GM19452 (cell line): ENCODE measurements around the gene NUP210.

Experiments
- ATAC-seq: cut with Tn5 transposase; IDR thresholded peaks from one replicate; pipeline ENCODE4 v1.9.1; 2021; ENCODE audit not compliant: unreplicated experiment

NUP210 gene

DNA sequence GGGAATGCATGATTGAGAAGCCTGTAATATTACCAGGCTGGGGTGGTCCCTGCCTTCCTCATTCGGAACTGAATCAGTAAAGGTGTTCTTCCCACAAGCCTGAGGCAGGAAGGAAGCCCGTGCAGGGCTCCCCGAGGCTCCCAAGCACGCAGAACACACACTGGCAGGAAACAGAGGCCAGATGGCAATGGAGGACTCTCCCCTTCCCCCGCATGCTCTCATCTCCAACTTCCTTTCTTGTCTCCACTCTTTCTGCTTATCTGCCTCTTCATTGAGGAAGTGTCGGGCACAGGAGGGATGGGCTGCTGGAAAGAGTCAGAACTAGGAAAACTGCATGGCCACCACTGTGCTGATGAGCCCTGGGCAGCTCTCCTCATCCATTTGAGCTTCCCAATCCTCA lies 123.5 kb downstream of the NUP210 start:
- no peak for ATAC-seq

DNA sequence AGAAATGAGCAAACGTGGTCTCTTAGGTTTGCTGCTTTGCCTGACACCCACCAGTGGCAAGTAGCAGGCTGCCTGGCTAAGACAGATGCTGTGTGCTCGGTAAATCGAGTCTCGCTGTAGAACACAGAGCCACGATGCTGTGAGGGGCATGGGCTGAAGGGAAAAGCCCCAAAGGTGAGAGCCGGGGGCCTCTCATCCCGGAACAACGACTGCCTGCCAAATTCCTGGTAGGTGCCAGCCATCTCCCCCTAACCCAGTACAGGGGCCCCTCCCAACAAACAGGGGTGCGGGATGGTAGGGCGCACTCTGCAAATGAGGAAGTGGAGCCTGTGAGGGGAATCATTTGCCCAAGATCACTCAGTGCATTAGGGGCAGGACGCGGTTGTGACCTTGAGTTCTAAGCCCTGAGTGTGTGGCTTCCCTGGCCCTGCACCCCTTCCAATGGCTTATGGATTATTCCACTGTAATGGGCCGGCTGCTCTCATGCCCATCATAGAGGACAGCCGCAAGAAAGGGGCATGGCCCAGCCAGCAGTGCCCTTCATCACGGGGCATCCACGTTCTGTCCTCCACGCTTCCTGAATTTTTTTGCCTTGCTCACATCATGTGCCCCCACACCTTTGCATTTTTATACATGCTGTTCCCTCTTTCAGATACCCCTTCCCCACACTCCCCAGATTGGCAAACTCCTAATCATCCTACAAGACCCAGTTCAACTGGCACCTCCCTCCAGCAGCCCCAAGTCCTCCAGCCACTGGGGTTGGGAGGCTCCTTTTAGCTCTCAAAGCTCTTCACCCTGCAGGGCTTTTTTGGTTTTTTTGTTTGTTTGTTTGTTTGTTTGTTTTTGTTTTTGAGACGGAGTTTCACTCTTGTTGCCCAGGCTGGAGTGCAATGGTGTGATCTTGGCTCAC lies 125.4 kb downstream of the NUP210 start:
- no peak for ATAC-seq

DNA sequence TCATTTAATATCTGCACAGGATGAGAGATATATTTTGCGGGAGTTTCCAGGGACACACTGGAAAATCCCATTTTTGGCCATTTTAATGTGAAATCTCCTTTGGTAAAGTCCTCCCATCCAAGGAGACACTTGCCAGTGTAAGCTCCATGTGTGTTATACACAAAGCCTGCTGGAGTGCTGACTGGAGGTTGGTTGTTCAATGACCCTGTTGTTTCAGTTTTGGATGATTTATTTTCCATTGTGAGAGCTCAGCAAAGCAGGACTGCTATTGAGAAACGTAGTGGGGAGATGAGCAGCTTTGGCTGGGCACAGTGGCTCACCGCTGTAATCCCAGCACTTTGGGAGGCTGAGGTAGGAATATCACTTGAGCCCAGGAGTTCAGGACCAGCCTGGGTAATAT lies 127.7 kb downstream of the NUP210 start:
- ATAC-seq = no peak

DNA sequence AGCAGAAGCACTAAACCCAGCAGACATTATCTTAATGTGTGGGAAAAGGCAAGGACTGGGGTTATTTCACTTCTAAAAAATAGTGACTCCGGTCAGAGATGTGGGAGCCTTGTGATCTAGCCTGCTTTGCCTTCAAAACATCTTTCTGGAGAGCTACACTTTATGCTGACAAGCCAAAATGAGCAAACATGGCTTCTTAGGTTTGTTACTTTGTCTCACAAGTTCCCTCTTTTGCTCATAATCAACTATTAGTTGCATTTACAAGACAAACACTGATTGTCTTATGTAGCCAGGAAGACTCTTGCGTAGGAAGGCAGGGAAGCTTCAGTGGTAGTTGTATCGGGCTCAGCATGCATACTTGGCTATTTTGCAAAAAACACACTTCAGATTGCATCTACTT lies 129.2 kb downstream of the NUP210 start:
- no peak for ATAC-seq

DNA sequence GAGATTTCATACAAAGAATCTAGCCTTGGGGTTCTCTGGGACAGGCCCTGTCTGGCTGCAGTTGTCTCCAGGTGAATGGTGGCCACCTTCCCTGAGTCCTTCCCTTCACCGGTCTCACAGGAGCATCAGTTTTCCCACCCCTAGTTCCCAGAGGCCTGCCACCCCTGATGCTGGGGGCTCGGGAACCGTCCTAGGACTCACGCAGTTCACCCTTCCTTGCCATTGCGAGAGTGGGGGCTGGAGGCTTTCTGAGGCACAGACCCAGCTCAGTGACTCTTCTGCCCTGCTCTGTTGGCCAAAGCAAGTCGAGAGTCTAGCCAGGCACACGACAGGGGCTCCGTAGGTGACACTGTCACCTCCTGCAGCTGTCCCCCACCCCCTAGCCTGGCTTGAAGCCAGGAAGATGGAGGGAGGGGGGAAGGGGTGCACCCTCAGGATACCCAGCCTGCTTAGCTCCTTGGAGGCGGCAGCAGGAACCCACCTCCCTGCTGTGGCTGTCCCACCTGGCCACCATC lies 130.3 kb downstream of the NUP210 start:
- no peak for ATAC-seq

DNA sequence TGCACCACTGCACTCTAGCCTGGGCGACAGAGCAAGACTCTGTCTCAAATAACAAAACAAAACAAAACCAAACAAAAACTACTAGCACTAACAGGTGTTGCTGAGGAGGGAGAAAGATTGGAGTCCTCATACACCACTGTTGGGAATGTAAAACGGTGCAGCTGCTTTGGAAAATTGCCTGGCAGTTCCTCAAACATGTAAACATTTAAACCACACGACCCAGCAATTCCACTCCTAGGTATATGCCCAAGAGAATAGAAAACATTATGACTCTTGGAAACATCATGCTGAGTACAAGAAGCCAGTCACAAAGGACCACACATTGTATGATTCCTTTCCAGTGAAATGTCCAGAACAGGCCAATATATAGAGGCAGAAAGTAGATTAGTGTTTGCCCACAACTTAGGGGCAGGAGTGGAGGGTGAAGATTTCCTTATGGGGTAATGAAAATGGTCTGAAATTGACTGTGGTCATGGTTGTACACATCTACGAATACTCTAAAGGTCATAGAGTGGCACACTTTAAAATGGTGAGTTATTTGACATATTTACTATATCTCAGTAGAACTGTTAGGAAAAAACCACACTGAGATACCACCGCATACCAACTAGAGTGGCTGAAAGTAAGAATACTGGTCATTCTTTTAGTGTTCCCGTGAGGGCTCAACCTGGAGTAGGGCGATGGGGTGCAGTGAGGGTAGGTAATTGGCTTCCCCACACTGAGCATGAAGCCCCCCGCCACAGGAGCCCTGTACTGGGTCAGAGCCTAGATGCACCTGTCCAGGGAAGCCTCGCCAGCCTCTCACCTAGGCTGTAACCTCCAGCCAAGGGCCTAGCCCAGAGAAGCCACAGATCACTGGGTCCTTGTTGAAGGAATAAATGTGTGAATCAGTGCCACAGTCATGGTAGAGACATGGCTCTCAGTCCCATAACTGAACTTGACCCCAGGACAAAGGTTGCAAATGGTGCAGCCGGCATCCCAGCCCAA lies 131.1 kb downstream of the NUP210 start:
- no peak for ATAC-seq

DNA sequence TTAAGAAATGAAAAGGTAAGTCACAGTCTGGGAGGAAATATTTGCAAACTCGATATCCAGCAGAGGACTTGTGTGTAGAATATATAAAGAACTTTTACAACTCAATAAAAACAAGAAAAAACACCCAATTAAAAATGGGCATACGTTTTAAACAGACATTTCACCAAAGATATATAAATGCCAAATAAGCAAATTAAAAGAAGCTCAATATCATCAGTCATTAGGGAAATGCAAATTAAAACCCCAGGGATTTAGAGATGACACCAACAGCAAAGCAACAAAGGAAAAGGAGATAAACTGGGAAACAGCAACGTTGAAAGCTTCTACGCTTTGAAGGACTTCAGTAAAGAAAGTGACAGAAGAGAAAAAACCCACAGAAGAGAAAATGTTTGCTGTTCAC lies 132.3 kb downstream of the NUP210 start:
- ATAC-seq = no peak

DNA sequence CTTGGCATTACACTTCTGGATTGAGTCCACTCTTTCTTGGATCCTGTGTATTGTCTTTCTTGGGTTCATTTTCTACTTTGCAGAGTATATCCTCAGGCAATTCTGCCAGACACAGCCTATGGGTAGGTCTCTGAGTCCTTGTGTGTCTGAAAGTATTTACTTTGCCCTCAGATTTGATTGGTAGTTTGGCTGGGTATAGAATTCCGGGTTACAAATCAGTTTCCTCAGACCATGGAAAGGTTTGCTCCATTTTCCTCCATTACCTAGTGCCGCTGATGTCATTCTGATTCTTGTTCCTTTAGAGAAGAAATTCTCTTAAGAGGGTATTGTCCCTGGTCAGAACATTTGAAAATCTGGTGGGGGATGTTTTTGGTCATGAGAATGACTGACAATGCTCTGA lies 133.2 kb downstream of the NUP210 start:
- ATAC-seq = no peak

DNA sequence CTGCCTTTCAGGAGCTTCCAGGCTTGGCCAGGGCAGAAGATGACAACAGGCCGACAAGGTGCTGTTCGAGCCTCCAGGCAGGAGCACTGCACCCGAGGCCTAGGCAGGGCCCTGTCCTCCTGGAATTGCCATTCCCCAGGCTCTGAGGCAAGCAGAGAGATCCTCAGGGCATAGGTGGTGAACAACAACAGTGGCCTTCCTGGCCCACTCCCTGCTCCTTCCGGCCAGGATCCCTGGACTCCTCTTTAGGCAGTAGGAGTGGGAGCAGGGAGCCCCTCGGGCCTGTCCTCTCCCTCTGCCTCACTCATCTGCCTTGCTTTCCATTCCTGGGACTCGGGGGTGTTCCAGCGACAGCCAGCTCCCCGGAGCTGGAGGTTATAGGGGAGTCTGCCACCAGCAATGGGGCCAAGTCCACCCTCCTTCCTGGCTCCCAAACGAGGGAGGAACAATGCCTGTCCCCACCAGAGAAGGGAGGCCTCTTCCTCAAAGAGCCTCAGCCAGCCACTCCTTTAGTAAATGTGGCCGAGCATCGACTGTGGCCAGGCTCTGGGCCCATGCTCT lies 135.0 kb downstream of the NUP210 start:
- ATAC-seq = no peak

DNA sequence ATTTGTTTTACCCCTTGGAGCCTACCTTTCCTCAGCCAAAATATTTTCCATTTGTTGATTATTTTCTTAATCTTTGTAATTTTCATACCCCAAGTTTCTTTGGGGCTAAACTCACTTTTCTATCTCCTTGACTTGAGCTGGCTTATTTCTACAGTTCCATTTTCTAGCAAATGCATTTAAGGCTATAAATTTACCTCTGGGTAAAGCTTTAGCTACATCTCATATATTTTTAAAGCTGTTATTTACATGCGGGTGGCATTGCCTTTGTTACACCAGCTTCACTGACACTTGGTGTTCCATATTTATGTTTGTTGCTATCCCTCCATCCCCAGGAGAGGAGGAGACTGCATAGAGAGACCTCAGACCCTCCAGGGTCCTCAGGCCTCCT lies 136.3 kb downstream of the NUP210 start:
- ATAC-seq = no peak

DNA sequence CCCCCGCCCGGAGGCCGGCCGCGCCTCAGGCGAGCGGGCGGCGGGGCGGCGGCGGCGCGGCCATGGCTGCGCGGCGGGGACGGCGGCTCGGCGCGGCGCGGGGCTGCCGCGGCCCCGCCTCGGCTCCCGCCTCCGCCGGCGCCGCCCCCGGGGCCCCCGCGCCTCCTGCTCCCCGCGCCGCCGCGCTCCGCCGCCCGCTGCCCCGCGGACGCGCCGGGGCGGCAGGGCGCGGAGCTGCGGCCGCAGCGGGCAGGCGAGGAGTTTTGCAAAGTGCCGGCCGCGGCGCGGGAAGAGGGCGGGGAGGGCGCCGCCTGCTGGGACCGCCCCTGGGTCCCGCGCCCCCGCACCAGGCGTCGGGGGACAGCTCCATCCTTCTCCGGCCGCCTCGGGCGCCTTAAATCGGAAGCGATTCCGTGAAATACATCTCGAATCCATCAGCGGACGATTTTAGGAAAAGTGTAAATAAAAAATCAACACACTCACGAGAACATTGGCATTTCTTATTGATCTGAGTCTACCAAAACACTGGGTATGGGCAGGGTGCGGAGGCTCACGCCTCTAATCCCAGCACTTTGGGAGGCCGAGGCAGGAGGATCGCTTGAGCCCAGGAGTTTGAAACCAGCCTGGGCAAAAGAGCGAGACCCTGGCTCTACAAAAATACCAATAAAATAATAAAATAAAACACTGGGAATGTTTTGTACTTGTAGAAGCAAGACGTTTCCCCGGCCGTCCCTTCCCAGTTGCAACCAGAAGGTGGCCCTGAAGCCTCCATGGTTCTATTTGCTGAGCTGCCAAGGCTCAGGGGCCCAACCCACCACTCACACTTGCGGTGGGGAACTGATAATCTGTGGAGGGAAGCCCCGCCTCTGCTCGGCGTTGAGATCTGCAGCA lies 136.9 kb downstream of the NUP210 start:
- no peak for ATAC-seq

DNA sequence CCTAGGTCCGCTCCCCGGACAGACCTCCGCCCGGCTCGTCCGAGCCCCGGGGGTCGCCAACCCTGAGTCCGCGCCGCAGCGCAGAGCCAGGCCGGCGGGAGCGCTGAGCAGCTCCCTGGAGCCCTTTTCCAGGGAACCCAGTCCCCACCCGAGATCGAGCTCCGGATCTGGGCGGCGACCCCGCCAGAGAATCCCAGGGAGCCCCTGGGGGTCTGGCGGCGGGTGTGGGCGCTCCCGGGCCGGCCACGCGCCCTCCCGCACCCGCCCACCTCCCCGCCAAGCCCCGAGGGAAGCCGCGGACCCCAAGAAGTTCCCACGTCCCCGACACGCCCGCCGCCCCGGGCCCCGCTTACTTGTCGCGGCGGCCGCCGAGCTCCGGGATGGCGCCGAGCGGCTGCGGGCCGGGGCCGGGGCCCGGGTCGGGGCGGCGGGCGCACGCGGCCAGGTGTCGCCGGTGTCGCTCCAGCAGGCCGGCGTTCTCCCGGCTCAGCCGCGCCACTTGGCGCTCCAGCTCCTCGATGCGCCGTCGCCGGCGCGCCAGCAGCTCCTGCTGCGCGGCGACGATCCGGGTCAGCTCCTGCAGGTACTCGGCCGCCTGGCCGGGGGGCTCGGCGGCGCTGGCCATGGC lies 137.7 kb downstream of the NUP210 start:
- ATAC-seq = no peak

DNA sequence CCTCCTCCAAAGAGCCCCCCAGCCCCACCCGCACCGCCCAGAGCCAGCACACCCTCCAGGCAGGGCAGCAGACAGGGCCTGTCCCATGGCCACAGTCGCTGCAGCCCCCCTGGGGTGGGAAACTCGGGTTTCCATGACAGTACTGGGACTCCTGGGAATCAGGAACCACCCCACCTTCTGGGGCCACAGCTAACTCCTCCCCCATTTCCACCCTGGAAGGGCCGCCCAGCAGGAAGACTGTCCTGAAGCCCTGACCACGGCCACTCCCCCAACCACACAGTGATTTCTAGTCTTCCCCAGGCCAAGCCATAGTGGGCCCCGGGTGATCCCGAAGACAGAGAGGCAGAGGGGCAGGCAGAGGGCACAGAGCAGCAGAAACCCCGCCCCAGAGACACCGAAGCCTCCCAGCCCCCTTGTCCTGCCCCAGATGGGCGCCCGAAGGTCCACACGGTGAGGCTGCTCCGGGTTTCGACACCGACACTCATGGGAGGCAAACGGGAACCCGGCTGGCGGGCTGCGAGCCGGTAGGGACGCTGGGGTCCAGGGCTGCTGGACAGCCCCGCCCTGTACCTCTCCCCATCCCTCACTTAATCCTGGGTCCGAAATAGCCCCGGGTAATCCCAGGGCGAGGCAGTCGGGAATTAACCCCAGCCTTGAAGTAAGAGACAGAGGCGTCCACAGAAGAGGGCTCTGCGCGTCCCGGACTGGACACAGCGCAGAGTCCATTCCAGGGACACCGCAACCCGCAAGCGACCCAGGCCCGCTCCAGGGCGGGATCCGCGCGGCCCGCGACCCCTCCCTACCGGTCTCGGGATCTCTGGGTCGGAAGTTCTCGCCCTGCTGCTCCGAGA lies 138.4 kb downstream of the NUP210 start:
- ATAC-seq = no peak

DNA sequence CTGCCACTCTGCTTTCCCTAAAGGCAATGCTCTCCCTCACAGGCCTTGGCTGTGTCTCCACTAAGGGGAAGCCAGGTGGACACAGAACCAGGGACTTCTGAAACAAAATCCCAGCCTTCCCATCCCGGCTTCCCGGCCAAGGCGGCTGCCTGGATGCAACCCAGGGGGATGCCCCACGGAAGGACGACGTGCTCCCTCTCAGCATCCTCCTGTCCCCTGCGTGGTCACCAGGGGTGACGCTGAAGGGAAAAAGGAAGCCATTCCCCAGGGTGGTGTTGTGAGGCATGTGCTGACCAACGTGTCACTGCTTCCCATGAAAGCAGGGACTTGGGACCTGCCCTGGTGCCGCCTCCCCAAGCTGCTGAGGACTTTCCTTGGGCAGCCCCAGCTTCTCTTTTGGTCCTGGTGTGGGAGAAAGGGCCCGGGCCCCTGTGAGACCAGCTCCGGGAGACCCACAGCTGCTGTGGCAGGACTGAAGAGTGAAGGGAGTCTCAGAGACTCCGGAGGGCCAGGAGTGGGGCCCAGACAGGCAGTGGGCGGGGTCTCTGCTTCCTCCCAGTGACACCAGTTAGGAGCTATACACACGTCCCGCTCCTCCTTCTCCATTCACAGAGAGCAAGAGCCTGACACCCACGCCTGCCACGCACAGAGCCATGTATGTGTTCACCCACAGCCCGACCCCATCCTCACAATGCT lies 139.2 kb downstream of the NUP210 start:
- ATAC-seq = no peak

DNA sequence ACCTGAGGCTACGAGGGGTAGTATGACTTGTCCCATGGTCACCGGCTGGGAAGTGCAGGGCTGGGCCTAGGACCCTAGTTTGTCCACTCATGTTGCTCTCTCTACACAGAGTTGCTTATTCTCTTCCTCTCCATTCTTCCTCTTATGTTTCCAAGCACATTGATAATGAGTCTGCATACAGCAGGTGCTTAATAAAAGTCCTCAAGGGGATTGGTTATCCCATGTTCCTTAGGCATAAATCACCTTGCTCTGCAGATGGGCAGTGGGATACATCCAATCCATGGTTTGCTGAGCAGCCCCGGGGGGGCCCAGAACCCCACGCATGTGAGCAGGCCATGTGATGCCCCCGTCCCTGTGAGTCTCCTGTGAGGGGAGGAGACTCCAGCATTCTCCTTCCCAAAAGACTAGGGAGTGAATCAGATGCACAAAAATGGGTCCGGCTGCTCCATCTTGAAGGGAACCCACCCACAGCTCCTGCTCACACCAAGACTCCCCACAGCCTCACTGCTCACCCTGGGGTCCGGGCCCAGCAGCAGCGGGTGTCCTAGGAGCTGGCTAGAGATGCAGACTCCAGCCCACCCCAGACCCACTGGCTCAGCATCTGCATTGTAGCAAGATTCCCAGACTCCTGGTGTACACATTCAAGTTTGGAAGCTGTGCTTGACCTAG lies 139.9 kb downstream of the NUP210 start:
- no peak for ATAC-seq

DNA sequence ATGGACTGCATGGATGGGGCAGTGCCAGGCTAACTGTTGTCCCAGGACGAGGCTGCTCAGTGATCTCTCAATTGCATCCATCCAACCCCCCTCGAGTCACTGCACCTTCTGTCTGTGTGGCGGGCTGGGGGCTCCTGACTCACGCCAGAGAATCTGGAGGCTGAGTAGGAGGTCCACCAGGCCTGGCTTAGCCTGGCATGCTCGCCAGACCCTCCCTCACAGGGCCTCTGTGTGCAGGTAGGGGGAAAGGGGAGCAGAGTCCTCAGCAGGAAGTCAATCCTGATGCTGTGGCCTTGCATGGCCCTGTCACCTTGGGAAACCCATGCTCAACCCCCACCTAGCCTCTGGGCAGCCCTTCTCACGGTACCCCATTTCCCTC lies 140.6 kb downstream of the NUP210 start:
- no peak for ATAC-seq

DNA sequence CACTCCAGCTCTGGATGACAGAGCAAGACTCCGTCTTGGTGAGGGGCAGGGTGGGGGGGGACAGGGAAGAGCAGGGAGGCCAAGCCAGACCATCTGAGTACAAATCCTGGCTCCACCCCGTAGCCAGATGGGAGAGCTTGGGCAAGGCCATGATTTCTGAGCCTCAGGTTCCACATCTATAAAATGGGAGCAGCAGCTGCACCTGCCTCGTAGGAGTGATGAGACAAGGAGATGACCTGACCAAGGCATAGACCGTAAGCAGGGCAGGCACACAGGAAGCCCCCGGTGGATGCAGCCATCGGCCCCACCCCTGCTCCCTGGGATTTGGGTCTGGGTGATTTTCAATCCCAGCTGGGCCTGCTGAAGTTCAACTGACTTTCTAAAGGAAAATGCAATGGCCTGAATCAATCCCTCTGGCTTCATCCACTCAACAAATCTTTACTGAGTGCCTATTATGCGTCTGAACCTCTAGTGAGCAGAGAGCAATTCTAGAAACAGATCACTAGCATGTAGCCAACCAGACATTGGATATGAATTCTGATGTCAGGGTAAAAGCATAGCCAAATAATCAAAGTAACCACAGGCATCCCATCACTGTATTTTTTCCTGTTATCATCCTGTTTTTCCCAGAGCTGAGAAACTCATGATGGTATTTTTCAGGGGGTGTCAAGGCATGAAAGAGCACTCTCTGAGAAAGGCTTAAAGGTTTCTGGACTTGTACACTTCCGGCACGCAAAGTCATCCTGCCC lies 141.2 kb downstream of the NUP210 start:
- ATAC-seq = no peak
